HG02642 (cell line): ENCODE measurements around the gene SHC2.

Experiments used
- ATAC-seq: cut with Tn5 transposase; IDR thresholded peaks from one replicate; pipeline ENCODE4 v1.9.1; 2021; ENCODE audit warnings: mild to moderate bottlenecking; ENCODE audit not compliant: unreplicated experiment, poor library complexity

SHC2 gene

GRCh38 chr19:472005-472858, 11.4 kb upstream of the SHC2 start:
- ATAC-seq, result no peak

GRCh38 chr19:470701-471100, 9.9 kb upstream of the SHC2 start:
- no peak for ATAC-seq

- no peak for ATAC-seq
Observed at GRCh38 chr19:469833-470232, 9.0 kb upstream of the SHC2 start.

- no peak for ATAC-seq
Observed at GRCh38 chr19:468587-469256, 7.9 kb upstream of the SHC2 start.

GRCh38 chr19:467554-467953, 6.7 kb upstream of the SHC2 start:
- ATAC-seq, result no peak

GRCh38 chr19:465056-465816, 4.4 kb upstream of the SHC2 start:
- no peak for ATAC-seq

- no peak for ATAC-seq
Observed at GRCh38 chr19:464208-464545, 3.3 kb upstream of the SHC2 start.

GRCh38 chr19:463483-464207, 2.8 kb upstream of the SHC2 start:
- no peak for ATAC-seq

- ATAC-seq, result no peak
Observed at GRCh38 chr19:461721-462551, 1.1 kb upstream of the SHC2 start.

GRCh38 chr19:459724-460511, 915 bp downstream of the SHC2 start:
- ATAC-seq, result no peak

- ATAC-seq, result no peak
Observed at GRCh38 chr19:458091-459042, 2.5 kb downstream of the SHC2 start.

GRCh38 chr19:457636-458035, 3.2 kb downstream of the SHC2 start:
- ATAC-seq, result no peak

GRCh38 chr19:456547-457110, 4.2 kb downstream of the SHC2 start:
- ATAC-seq, result no peak

GRCh38 chr19:455851-456546, 4.8 kb downstream of the SHC2 start:
- ATAC-seq, result no peak

GRCh38 chr19:455031-455705, 5.7 kb downstream of the SHC2 start:
- ATAC-seq, result no peak

- no peak for ATAC-seq
Observed at GRCh38 chr19:453606-454005, 7.2 kb downstream of the SHC2 start.
